WTC11 (cell line): ENCODE data around the gene PAM.

Experiments
- NFYB ChIP-seq: sonication (generic); formaldehyde crosslinking; conservative IDR thresholded peaks from 2 replicates; pipeline ENCODE4 v1.8.0; 2022; ENCODE audit warnings: low read depth, missing genetic modification reagents
- TF ChIP-seq, protein P1 (sequence below): fragments of 200-600 bp; IDR thresholded peaks from 2 replicates; pipeline ENCODE4 v1.8.0; 2022; ENCODE audit warnings: antibody characterized with exemption

DNA sequence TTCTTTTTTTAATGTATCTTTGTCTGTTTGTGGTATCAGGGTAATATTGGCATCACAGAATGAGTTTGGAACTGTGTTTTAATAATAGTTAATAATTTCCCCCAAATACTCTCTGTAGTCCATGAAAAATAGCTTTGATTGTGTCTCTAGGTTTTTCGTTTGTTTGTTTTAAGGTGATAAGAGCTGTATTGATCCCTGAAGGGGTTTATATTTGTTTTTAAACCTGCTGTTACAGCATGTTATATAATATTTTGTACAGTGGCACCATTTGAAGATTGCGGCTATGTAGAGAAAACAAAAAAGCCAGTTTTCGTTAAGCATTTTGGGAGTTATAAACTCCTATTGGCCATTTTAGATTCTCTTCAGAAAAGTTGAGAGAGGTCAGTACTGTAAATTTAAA, 15.7 kb downstream of the PAM start:
- no peak for TF ChIP-seq NFYB
- TF ChIP-seq, protein P1, sequence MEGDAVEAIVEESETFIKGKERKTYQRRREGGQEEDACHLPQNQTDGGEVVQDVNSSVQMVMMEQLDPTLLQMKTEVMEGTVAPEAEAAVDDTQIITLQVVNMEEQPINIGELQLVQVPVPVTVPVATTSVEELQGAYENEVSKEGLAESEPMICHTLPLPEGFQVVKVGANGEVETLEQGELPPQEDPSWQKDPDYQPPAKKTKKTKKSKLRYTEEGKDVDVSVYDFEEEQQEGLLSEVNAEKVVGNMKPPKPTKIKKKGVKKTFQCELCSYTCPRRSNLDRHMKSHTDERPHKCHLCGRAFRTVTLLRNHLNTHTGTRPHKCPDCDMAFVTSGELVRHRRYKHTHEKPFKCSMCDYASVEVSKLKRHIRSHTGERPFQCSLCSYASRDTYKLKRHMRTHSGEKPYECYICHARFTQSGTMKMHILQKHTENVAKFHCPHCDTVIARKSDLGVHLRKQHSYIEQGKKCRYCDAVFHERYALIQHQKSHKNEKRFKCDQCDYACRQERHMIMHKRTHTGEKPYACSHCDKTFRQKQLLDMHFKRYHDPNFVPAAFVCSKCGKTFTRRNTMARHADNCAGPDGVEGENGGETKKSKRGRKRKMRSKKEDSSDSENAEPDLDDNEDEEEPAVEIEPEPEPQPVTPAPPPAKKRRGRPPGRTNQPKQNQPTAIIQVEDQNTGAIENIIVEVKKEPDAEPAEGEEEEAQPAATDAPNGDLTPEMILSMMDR, result no peak
